Hepatocyte (in vitro differentiated cells): ENCODE results near the gene SBF1. TPM values are rescaled to one million over a fixed set of nuclear protein-coding genes. Genes with fewer than 3 reads are reported as not detected.
A peak's percentile ranks its signal among the peaks of the same experiment; 100 is the strongest.

ENCODE experiments used
- DNase-seq: peaks from one replicate; pipeline ENCODE4 v3.0.0-alpha.2; 2016; ENCODE audit warnings: low spot score
- H2AFZ ChIP-seq: fragments of 200-600 bp; sonication (generic); 2 replicates; pipeline ENCODE4 v1.6.0; 2016; ENCODE audit warnings: antibody characterized with exemption, mild to moderate bottlenecking
- H3K27ac ChIP-seq: fragments of 200-600 bp; sonication (generic); 2 replicates; pipeline ENCODE4 v1.5.1; 2016; ENCODE audit warnings: mild to moderate bottlenecking
- H3K27me3 ChIP-seq: fragments of 200-600 bp; sonication (generic); 2 replicates; pipeline ENCODE4 v1.6.1; 2016
- H3K36me3 ChIP-seq: fragments of 200-600 bp; sonication (generic); replicated peaks from 2 replicates; pipeline ENCODE4 v1.5.1; 2016; ENCODE audit warnings: low read depth; ENCODE audit not compliant: insufficient read depth
- H3K4me1 ChIP-seq: fragments of 200-600 bp; sonication (generic); 2 replicates; pipeline ENCODE4 v1.5.1; 2016; ENCODE audit warnings: mild to moderate bottlenecking, moderate library complexity; ENCODE audit not compliant: insufficient read depth
- H3K4me2 ChIP-seq: fragments of 200-600 bp; sonication (generic); 2 replicates; pipeline ENCODE4 v1.6.0; 2016
- H3K4me3 ChIP-seq: fragments of 200-600 bp; sonication (generic); 2 replicates; pipeline ENCODE4 v1.5.1; 2016; ENCODE audit warnings: mild to moderate bottlenecking
- H3K79me2 ChIP-seq: fragments of 200-600 bp; sonication (generic); 2 replicates; pipeline ENCODE4 v1.6.0; 2017; ENCODE audit warnings: mild to moderate bottlenecking
- H3K9me2 ChIP-seq: fragments of 200-600 bp; sonication (generic); replicated peaks from 2 replicates; pipeline ENCODE4 v1.6.0; 2017; ENCODE audit warnings: mild to moderate bottlenecking; ENCODE audit not compliant: insufficient read depth
- H3K9me3 ChIP-seq: fragments of 200-600 bp; sonication (generic); 2 replicates; pipeline ENCODE4 v1.5.1; 2016; ENCODE audit warnings: low read depth, mild to moderate bottlenecking
- H4K20me1 ChIP-seq: fragments of 200-600 bp; sonication (generic); 2 replicates; pipeline ENCODE4 v1.6.0; 2016; ENCODE audit warnings: mild to moderate bottlenecking; ENCODE audit not compliant: insufficient read depth, poor library complexity, severe bottlenecking
- CTCF ChIP-seq: fragments of 200-600 bp; sonication (generic); IDR thresholded peaks from 2 replicates; pipeline ENCODE4 v1.5.1; 2016; ENCODE audit warnings: antibody characterized with exemption, mild to moderate bottlenecking; ENCODE audit not compliant: poor library complexity
- EZH2 ChIP-seq: fragments of 200-600 bp; sonication (generic); IDR thresholded peaks from 2 replicates; pipeline ENCODE4 v1.6.1; 2016; ENCODE audit warnings: antibody characterized with exemption, mild to moderate bottlenecking, borderline replicate concordance
- EZH2phosphoT487 ChIP-seq: fragments of 200-600 bp; sonication (generic); IDR thresholded peaks from one replicate; pipeline ENCODE4 v1.6.1; 2018; ENCODE audit warnings: antibody characterized with exemption, mild to moderate bottlenecking, low read depth, moderate library complexity; ENCODE audit not compliant: unreplicated experiment, severe bottlenecking
- WGBS: methylation state at CpG from one replicate; pipeline ENCODE4 v1.1.6; 2016; ENCODE audit warnings: low lambda C conversion rate; ENCODE audit errors: missing lambda C conversion rate; 5-methylcytosine and 5-hydroxymethylcytosine counted together
- polyA plus RNA-seq: library from polyadenylated mRNA; unstranded; fragments of >200 nt; fragmentation: Nextera tagmentation; extraction: Ambion mirVana; gene quantifications from 2 replicates; pipeline ENCODE4 v1.2.1, GENCODE V29; 2016
- total RNA-seq: library from RNA; depleted of rRNA; stranded (reverse); fragments of >200 nt; gene quantifications from 2 replicates; pipeline ENCODE4 v1.2.3, GENCODE V29; 2014

Gene SBF1
- total and polyA plus RNA-seq, 2 experiments from 2014 or later, result 34.5 to 49.5 TPM

GRCh38 chr22:50507421-50507990 is 32.7 kb upstream of the SBF1 start, which contains the start of gene LMF2:
Gene LMF2, minus strand, starts transcription at chr22:50507702. Its CDS starts 27 bp downstream, at chr22:50507675.
- Histone ChIP-seq H2AFZ (peak within 1 kb of the TSS; percentile 100), H3K4me2 (peak within 1 kb of the TSS; percentile 96), H3K79me2 (peaks cover 54% of the 10 kb centered on the region), H4K20me1 (no peaks in the 10 kb centered on the region), H3K4me3 (peak within 1 kb of the TSS; percentile 99), H3K36me3 (no peaks in the 10 kb centered on the region), H3K4me1 (peaks cover 14% of the 10 kb centered on the region), H3K9me3 (no peaks in the 10 kb centered on the region), H3K27me3 (no peaks in the 10 kb centered on the region), H3K9me2 (no peaks in the 10 kb centered on the region), H3K27ac (peak within 1 kb of the TSS; percentile 95)
- TF ChIP-seq EZH2 (no peak), CTCF (no peak), EZH2phosphoT487 (no peak)
- under 1% methylated on average over 24 of the region's 62 CpGs for WGBS
- no peak for DNase-seq

GRCh38 chr22:50506611-50507420 is 32.0 kb upstream of the SBF1 start:
- Histone ChIP-seq H3K9me2 (no peaks in the 10 kb centered on the region), H3K4me2 (peak overlapping the region; percentile 96), H3K4me1 (peaks cover 14% of the 10 kb centered on the region), H3K36me3 (no peaks in the 10 kb centered on the region), H3K4me3 (peak overlapping the region; percentile 99), H3K79me2 (peaks cover 47% of the 10 kb centered on the region), H2AFZ (peak overlapping the region; percentile 100), H3K9me3 (no peaks in the 10 kb centered on the region), H3K27me3 (no peaks in the 10 kb centered on the region), H4K20me1 (no peaks in the 10 kb centered on the region), H3K27ac (peak overlapping the region; percentile 90)
- no peak for TF ChIP-seq EZH2
- TF ChIP-seq EZH2phosphoT487, result no peak
- TF ChIP-seq CTCF, result no peak
- DNase-seq, result peak; percentile 34
- 45% methylated on average over 21 of the region's 21 CpGs for WGBS

- peak overlapping the region; percentile 96 for H3K4me2 ChIP-seq
Observed at GRCh38 chr22:50505776-50506610, 31.2 kb upstream of the SBF1 start.

More at GRCh38 chr22:50505776-50506610, 31.2 kb upstream of the SBF1 start:
- peak; percentile 7 for DNase-seq
- TF ChIP-seq EZH2 (no peak), EZH2phosphoT487 (no peak), CTCF (no peak)
- H3K36me3 ChIP-seq, result no peaks in the 10 kb centered on the region
- H3K9me2 ChIP-seq, result no peaks in the 10 kb centered on the region
- H3K79me2 ChIP-seq, result peaks cover 41% of the 10 kb centered on the region
- peaks cover 14% of the 10 kb centered on the region for H3K4me1 ChIP-seq
- H3K9me3 ChIP-seq, result no peaks in the 10 kb centered on the region
- H3K27ac ChIP-seq, result no peak overlapping the region
- H2AFZ ChIP-seq, result no peak overlapping the region
- no peaks in the 10 kb centered on the region for H3K27me3 ChIP-seq
- no peaks in the 10 kb centered on the region for H4K20me1 ChIP-seq
- WGBS, result 95% methylated on average over 35 of the region's 41 CpGs
- no peak overlapping the region for H3K4me3 ChIP-seq
